HepG2 (cell line): ENCODE measurements around the gene CCDC117. TPM values are rescaled to one million over a fixed set of nuclear protein-coding genes. Genes with fewer than 3 reads are reported as not detected.

Source experiments
- ARID5B ChIP-seq: IDR thresholded peaks from 2 replicates; pipeline ENCODE4 v1.4.0; 2020; ENCODE audit warnings: mild to moderate bottlenecking, missing genetic modification reagents
- GABPA ChIP-seq, 2 experiments: IDR thresholded peaks; 2 replicates each; pipeline ENCODE4 v1.6.1; 2011 to 2016; ENCODE audit warnings: low read depth in 2 of 2, low read length in 1 of 2, missing biosample characterization in 1 of 2, missing genetic modification characterization in 1 of 2
- SMC3 ChIP-seq: IDR thresholded peaks from 2 replicates; pipeline ENCODE4 v1.6.1; 2011; ENCODE audit warnings: low read length, improper control_type of control experiment
- SOX6 ChIP-seq, 2 experiments: fragments of 450-650 bp in 1 of 2; sonication (generic) in 1 of 2; formaldehyde crosslinking in 1 of 2; IDR thresholded peaks; 2 replicates each; pipeline versions ENCODE4 v1.4.0 to v1.6.1; 2017 to 2020; ENCODE audit warnings: antibody characterized with exemption in 1 of 2, mild to moderate bottlenecking in 1 of 2, missing genetic modification reagents in 1 of 2
- TARDBP ChIP-seq: sonication (generic); formaldehyde crosslinking; IDR thresholded peaks from 2 replicates; pipeline ENCODE4 v1.8.0; 2022; ENCODE audit warnings: mild to moderate bottlenecking, missing genetic modification reagents
- TEAD3 ChIP-seq: optimal IDR thresholded peaks from 2 replicates; pipeline ENCODE3; 2016; ENCODE audit warnings: borderline replicate concordance
- THAP11 ChIP-seq: IDR thresholded peaks from 2 replicates; pipeline ENCODE4 v1.6.1; 2016; ENCODE audit warnings: missing biosample characterization, missing genetic modification reagents
- ZBTB7B ChIP-seq: sonication (generic); formaldehyde crosslinking; IDR thresholded peaks from 2 replicates; pipeline ENCODE4 v1.4.0; 2020; ENCODE audit warnings: missing genetic modification reagents
- ZNF136 ChIP-seq: sonication (generic); formaldehyde crosslinking; IDR thresholded peaks from 2 replicates; pipeline ENCODE4 v1.8.1; 2022; ENCODE audit warnings: low read depth, mild to moderate bottlenecking, moderate library complexity, missing genetic modification reagents
- ZNF160 ChIP-seq: sonication (generic); formaldehyde crosslinking; IDR thresholded peaks from 2 replicates; pipeline ENCODE4 v1.8.0; 2022; ENCODE audit warnings: mild to moderate bottlenecking, inconsistent platforms, missing genetic modification reagents
- ZNF264 ChIP-seq: sonication (generic); formaldehyde crosslinking; IDR thresholded peaks from 2 replicates; pipeline ENCODE4 v1.4.0; 2020; ENCODE audit warnings: missing genetic modification reagents
- ZNF432 ChIP-seq: sonication (generic); formaldehyde crosslinking; IDR thresholded peaks from 2 replicates; pipeline ENCODE4 v1.5.0; 2020; ENCODE audit warnings: missing genetic modification reagents, mild to moderate bottlenecking, borderline replicate concordance
- polyA plus RNA-seq, 8 experiments: library from polyadenylated mRNA; depleted of rRNA in 3 of 8; stranded (reverse) in 7 of 8; unstranded in 1 of 8; fragments of >200 nt; fragmentation: Illumina TruSeq in 4 of 8; extraction: Trizol in 4 of 8; gene quantifications; 2 replicates each; pipeline versions ENCODE4 v1.2.1 to v1.2.3, GENCODE V29; 2011 to 2016; ENCODE audit warnings: low read depth in 4 of 8, missing spikeins in 1 of 8, mixed read lengths in 1 of 8; ENCODE audit not compliant: insufficient read depth in 1 of 8
- total RNA-seq, 5 experiments: library from RNA; depleted of rRNA; stranded (reverse); fragments of >200 nt; fragmentation: Illumina TruSeq; extraction: Trizol; gene quantifications; 2 replicates each; pipeline ENCODE4 v1.2.3, GENCODE V29; 2016; ENCODE audit warnings: low read depth in 1 of 5
- TF ChIP-seq, protein P1 (sequence below), 2 experiments: sonication (generic) in 1 of 2; formaldehyde crosslinking in 1 of 2; IDR thresholded peaks; 2 replicates each; pipeline versions ENCODE4 v1.6.1 to v1.9.0; 2014 to 2022; ENCODE audit warnings: antibody characterized with exemption in 1 of 2, borderline replicate concordance in 1 of 2, inconsistent platforms in 1 of 2, low read depth in 1 of 2, missing genetic modification reagents in 1 of 2
- TF ChIP-seq, protein P2 (sequence below): sonication (generic); formaldehyde crosslinking; IDR thresholded peaks from 2 replicates; pipeline ENCODE4 v1.4.0; 2020; ENCODE audit warnings: missing genetic modification reagents

CCDC117 gene
- total and polyA plus RNA-seq, 2 of the 13 experiments (the other 11 are each of a cell fraction or from before 2014, with no cell fraction given): 12.6 to 34.2 TPM

DNA sequence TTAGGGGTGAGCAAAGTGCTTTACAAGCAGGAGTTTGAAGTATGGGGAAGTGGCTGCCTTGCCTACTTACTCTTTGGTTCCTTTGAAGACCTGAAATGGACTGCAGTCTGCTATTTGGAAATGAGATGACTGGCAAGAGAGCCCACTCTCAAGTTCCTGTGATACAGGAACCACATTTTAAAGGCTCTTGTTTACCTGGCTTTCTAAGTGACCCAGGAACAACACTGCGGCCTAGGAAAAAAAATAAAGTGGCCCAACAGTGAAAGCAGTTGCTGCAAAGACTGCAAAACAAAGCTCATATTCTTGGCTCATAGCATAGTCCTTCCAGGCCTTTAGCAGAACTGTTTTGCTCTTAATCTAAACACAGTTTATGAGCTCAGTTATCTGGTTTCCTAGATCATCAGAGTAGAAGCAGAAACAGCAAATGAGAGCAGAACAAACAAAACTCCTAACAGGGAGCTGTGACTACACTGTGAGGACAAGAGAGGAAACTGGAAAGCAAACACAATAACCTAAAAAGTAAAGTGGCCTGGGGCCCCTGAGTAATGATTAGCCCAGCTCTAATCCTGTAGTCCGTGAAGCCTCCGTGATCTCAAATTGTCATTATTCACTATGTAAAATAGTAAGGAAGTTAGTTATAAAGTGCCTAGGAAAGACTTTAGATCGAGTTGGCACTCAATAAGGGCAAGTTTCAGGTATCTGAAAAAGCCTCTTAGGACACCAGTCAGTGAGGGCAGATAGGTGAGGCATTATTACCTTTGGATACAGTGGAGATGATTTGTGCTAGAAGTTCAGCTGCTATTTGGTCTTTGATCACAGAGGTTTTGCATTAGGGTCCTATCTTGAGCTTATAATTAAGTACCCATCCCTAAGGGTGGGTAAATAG lies 11.5 kb downstream of the CCDC117 start (continued):
- TF ChIP-seq, protein P1, sequence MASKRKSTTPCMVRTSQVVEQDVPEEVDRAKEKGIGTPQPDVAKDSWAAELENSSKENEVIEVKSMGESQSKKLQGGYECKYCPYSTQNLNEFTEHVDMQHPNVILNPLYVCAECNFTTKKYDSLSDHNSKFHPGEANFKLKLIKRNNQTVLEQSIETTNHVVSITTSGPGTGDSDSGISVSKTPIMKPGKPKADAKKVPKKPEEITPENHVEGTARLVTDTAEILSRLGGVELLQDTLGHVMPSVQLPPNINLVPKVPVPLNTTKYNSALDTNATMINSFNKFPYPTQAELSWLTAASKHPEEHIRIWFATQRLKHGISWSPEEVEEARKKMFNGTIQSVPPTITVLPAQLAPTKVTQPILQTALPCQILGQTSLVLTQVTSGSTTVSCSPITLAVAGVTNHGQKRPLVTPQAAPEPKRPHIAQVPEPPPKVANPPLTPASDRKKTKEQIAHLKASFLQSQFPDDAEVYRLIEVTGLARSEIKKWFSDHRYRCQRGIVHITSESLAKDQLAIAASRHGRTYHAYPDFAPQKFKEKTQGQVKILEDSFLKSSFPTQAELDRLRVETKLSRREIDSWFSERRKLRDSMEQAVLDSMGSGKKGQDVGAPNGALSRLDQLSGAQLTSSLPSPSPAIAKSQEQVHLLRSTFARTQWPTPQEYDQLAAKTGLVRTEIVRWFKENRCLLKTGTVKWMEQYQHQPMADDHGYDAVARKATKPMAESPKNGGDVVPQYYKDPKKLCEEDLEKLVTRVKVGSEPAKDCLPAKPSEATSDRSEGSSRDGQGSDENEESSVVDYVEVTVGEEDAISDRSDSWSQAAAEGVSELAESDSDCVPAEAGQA (IDR thresholded peaks at IDR 0.05; ENCODE audit: low read depth): no peak
- TF ChIP-seq, protein P1 (CRISPR knock-in tag; IDR thresholded peaks at IDR 0.05; ENCODE audit: borderline replicate concordance): no peak
- TF ChIP-seq ARID5B (CRISPR knock-in tag) (no peak; the same call in none of the 2 replicates), THAP11 (CRISPR knock-in tag) (peak; percentile 78), TARDBP (CRISPR knock-in tag) (0 out of 2 replicates have a peak, but pooled peaks have one; percentile 33), ZNF136 (CRISPR knock-in tag) (0 out of 2 replicates have a peak, but pooled peaks have one; percentile 46), TEAD3 (CRISPR knock-in tag) (peak; percentile 63), SMC3 (no peak), ZNF160 (CRISPR knock-in tag) (0 out of 2 replicates have a peak, but pooled peaks have one; percentile 47), ZBTB7B (CRISPR knock-in tag) (peak; percentile 52; the same call in 1 of the 2 replicates), ZNF264 (CRISPR knock-in tag) (0 out of 2 replicates have a peak, but pooled peaks have one; percentile 6), GABPA (IDR thresholded peaks at IDR 0.05; ENCODE audit: low read depth, low read length) (no peak), GABPA (CRISPR knock-in tag; IDR thresholded peaks at IDR 0.05; ENCODE audit: low read depth) (peak; percentile 33), SOX6 (IDR thresholded peaks at IDR 0.05) (no peak), SOX6 (CRISPR knock-in tag; IDR thresholded peaks at IDR 0.05) (peak; percentile 94), ZNF432 (CRISPR knock-in tag) (no peak)
- TF ChIP-seq, protein P2, sequence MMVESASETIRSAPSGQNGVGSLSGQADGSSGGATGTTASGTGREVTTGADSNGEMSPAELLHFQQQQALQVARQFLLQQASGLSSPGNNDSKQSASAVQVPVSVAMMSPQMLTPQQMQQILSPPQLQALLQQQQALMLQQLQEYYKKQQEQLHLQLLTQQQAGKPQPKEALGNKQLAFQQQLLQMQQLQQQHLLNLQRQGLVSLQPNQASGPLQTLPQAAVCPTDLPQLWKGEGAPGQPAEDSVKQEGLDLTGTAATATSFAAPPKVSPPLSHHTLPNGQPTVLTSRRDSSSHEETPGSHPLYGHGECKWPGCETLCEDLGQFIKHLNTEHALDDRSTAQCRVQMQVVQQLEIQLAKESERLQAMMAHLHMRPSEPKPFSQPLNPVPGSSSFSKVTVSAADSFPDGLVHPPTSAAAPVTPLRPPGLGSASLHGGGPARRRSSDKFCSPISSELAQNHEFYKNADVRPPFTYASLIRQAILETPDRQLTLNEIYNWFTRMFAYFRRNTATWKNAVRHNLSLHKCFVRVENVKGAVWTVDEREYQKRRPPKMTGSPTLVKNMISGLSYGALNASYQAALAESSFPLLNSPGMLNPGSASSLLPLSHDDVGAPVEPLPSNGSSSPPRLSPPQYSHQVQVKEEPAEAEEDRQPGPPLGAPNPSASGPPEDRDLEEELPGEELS (CRISPR knock-in tag): peak; percentile 91
